Measurements from ENCODE around the gene TAS2R3.
A peak's percentile ranks its signal among the peaks of the same experiment; 100 is the strongest.

The TAS2R3 gene

DNA sequence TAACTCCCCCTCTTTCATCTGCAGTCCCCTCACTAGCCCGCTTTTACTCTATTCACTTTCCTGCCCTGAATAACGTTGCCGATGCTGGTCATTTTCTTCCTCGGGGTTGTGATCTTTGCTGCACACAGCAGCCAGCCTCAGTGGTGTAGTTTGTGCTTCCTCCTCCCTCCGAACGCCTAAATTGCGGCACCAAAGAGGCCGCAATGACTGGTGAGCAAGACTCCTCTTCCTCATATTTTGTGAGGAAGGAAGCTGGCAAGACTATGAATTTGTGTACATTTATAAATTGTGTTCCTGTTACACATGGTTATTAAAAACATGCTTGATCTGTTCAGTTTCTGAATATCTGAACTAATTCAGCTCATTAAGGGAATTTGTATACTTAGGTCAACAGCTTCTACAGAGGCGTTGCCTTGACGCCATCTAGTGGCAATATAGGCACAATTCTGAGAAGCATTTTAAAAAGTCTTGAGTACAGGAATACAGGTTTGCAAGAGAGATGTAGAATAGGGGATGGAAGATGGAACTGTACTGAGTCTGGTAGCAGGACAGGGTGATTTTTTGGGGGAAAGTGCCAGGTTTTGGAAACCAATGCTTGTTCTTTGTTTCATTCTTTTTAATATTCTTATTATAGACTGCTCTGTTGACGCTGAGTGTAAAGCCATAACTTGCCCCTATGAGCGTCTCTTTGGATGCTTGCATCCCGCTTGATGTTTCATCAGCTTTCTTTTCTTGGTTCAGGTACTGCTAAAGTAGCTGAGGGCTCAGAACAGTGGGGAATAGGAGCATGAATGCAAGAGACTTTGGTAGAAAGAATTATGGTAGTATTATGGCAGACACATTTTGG, 22.0 kb downstream of the TAS2R3 start:
- peak; percentile 11 for DNase-seq (ENCODE audit: low read depth)

DNA sequence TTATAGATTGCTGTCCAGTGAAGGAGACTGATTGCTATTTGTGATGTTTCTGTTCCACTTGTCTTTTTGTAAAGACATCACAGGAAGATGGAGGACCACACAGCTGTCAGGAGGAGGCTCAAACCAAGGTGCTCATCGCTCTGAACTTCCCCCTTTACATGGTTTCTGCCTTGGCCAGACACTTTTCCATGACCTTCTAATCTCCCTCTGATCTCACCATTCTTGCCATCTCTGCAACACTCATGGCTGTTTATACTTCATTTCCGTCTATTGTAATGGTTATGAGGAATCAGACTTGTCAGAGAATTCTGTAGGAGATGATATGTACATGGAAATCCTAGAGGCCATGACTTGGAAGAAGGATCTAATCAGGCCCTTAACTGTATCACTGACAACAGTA, 24.4 kb downstream of the TAS2R3 start:
- no peak for DNase-seq (ENCODE audit: low read depth)

- DNase-seq (ENCODE audit: low read depth): no peak
These were observed 26.0 kb downstream of the TAS2R3 start, which contains the start of gene TAS2R5 for GRCh38 chr7:141789917-141790316. TSS of gene TAS2R5 (plus strand) at chr7:141790217. CDS start at chr7:141790362, 145 bp downstream.

DNA sequence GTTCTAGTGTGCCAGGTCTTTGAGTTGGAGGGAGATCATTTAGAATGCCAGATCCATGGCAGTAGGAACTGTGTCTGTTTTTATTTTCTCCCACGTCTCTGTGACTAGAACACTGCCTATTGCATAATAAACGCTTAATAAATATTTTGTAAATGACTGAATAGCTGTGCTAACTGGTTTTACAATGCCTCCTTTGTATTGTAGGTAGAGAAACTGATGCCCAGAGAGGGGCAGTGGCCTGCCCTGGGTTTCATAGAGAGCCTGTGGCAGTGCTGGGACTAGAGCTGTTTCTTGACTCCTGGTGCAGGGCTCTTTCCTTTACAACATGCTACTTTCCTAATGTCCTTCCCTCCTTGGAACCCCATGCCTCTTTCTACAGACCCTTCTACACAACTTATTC, 28.6 kb downstream of the TAS2R3 start:
- no peak for DNase-seq (ENCODE audit: low read depth)
